ENCODE data around the gene ABCG8.

ABCG8 gene

DNA sequence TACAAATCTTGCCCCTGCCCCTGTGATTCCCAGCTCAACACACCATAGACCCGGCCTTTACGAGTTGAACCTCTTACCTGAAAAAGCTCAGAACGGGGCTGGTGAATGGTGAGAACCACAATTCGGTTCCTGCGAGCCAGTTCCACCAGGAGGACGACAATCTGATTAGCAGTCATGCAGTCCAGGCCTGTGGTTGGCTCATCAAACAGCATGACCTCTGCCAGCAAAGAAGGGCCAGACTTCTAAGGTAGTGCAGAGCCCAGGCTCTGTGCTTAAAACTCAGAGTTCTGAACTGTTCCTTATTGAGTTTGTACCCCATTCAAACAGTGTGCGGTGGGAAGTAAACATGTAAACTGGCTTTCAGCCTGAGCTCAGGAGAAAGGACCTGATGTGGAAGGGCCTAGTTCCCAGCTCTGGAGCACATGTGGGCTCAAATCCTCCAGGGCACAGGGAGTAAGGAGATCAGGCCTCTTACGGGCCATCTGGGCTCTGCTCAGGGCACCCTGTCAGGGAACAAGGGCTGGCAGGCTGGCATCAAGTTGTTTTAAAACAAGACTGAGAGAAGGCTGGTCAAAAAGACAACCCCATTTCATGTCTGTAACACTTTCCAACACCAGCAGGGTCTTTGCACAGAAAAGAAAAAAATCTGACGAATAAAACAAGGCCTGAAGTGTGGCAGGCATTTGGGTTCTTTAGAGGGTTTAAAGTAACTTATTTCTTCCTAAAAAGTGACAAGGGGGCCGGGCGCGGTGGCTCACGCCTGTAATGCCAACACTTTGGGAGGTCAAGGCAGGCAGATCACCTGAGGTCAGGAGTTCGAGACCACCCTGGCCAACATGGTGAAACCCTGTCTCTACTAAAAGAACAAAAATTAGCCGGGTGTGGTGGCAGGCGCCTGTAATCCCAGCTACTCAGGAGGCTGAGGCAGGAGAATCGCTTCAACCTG is 12.2 kb upstream of the ABCG8 start:
- FAIRE-seq = no peak

GRCh38 chr2:43831543-43832294 is 7.1 kb upstream of the ABCG8 start:
- no peak for FAIRE-seq

DNA sequence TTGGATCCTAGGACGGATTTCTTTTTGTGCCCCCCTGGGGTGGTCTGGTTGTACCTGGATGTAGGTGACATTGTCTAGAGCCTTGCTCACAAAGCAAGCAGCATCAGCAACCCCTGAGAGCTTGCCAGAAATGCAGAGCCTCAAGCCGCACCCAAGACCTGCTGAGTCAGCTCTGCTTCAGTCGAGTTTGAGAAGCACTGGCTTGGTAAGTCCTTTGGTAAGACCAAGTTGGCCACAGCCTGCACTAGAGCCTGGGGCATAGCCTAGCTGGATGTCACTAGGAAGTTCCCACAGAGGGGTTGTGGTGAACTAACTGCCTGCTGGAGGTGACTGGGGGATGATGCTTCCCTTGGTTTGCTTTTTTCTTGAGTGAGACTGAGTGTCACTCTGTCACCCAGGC is 6.3 kb upstream of the ABCG8 start:
- FAIRE-seq = no peak

GRCh38 chr2:43837033-43837432 is 1.7 kb upstream of the ABCG8 start:
- FAIRE-seq = no peak

DNA sequence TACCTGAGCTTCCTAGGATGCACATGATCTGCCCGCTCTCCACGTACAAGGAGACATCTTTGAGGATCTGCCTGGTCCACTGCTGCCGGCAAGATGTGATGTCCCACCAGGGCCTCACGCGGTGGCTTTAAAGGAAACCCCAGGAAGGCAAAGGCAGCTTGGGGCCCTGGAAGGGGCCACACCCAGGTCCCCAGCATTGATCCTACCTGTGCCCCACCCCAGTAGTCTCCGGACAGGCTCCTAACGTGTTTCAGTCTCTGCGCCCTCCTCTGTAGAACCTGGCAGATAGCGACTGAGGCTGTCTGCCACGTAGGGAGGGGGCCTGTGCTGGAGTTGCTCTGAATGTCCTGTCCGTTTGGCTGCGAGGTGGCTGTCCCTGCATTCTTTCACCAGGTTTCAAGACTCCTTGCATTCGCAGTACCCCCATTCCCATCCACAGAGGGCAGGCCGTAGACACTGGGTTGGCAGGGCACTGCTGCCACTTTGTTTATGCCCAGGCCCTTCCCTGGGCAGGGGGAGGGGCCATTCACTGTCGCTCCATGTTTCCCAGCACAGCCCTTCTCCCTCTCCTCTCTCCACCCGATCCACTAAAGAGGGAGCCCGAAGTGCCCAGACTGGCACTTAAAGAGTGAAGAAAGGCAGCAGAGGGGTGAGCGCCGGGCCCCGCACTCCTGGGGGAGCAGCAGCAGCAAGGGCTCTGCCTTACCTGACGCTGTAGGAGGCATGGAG is 776 bp upstream of the ABCG8 start:
- no peak for FAIRE-seq

- FAIRE-seq = no peak
These were observed 1.2 kb downstream of the ABCG8 start for GRCh38 chr2:43839776-43840564.

GRCh38 chr2:43840965-43841364 is 2.2 kb downstream of the ABCG8 start:
- no peak for FAIRE-seq

DNA sequence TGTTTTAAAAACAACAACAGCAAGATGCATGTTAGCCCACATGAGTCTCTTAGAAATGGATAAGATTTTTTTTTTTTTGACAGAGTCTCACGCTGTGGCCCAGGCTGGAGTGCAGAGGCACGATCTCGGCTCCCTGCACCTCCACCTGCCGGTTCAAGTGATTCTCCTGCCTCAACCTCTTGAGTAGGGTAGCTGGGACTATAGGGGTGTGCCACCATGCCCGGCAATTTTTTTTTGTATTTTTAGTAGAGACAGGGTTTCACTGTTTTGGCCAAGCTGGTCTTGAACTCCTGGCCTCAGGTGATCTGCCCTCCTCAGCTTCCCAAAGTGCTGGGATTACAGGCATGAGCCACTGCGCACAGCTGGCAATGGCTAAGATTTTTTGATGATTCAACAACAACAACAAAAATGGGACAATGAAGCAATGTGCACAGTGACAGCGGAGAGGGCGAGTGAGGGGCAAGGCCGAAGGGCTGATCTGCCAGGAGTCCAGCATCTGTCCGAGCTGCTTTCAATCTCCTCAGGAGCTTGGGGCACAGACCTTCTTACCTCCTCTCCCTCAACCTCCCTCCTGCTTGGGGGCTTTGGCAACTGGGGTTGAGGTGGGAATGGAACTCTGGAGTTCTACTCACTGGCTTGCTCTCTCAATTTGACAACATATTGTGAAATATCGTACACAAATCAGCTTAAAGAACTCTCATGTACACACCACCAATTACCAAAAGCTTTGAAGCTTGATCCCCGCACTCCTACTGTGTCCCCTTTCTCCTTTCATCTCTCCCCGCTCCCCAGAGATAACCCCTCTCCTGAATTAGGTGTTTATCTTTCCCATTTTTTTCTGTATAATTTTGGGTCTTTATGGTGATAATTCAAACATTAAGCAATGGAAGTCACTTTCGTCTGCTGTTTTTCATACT is 3.4 kb downstream of the ABCG8 start:
- no peak for FAIRE-seq

- FAIRE-seq = no peak
These were observed 4.1 kb downstream of the ABCG8 start for GRCh38 chr2:43842866-43843226.

DNA sequence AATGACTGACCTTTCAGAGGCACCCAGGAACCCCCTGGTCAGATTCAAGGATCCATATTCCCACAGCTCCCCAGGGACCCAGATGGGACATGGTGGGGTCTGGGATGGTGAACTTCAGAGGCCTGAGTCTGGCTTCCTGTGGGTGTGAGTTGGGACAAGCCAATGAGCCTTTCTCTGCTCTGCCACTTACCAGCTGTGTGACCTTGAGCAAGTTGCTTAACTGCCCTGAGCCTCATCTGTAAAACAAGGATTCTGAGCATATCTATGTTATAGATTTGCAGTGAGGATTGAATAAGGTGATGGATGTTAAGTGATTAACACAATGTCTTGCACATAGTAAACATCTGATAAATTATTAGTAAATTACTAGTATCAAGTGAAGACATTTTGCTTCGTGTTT is 6.4 kb downstream of the ABCG8 start:
- FAIRE-seq = no peak

DNA sequence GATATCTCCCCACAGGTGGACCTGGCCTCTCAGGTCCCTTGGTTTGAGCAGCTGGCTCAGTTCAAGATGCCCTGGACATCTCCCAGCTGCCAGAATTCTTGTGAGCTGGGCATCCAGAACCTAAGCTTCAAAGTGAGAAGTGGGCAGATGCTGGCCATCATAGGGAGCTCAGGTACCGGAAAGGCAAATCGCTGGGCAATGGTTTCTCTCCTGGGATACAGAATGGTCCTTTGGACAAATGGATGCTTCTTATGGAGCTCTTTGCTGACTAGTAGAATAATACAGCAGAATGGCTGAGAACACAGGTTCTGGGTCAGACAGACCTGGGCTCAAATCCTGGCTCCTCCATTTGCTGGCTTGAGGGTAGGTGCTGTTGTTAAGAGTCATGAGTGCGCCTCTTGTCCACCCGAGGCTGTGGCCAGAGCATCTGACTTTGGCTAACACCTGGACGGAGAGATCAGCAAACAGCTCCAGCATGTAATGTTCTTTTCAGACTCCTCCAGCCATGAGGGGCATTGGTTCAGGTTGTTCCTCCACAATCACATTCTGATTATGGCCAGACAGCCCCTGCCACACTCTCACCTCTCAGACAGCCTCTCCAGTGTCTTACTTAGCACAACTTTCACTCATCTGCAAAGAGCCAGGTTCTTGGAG is 7.5 kb downstream of the ABCG8 start:
- FAIRE-seq = no peak

DNA sequence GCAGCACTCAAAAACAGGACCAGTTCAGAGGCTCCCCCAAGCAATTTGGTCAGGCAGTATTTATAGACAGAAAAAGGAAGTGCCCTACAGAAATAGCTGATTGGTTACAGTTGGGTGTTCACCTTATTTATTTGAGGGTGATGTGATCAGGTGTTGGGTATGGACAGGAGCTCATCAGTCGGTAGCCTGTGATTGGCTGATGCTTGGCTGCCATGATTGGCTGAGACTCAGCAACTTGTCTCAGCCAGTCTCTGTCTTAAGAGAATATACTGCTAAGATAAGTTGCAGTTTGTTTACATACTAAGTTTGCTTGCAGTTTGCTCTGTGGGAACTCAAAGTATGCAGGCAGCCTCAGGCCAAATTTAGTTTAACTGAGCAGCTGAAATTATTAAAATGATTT is 9.4 kb downstream of the ABCG8 start:
- FAIRE-seq = no peak

DNA sequence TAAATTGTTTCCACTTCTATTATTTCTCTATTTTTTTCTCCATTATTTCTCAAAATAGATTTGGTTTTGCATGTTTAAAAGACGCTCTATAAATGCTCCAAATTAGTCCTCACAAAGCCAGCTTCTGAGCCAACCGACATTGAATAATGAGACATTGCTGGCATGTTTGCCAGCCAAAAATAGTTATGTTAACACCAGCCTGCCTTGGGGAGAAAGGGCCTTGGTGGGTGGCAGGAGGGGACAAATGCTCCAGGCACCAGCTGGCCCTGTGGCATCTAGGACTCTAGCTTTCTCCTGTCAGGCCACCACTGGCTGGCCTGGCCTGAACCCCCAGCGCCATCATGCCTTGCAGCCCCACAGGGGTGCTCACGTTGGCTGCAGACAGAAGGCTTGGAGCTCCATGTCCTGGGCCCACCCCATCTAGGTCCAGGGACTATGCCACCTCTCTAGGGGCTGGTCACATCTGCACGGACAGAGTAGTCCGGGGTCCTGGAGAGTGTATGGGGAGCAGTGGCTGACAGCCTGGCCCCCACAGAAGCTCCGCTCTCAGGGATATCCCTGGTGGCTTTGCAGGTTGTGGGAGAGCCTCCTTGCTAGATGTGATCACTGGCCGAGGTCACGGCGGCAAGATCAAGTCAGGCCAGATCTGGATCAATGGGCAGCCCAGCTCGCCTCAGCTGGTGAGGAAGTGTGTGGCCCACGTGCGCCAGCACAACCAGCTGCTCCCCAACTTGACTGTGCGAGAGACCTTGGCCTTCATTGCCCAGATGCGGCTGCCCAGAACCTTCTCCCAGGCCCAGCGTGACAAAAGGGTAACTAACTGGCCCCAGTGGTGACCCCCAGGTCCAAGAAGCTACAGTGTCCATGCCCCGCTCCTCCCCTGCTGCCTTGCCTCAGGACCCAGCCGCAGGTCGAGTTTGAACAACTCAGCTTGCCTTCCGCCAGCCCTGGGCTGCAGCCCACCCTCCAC is 12.5 kb downstream of the ABCG8 start:
- FAIRE-seq = no peak

- no peak for FAIRE-seq
These were observed 13.5 kb downstream of the ABCG8 start for GRCh38 chr2:43852196-43852730.

DNA sequence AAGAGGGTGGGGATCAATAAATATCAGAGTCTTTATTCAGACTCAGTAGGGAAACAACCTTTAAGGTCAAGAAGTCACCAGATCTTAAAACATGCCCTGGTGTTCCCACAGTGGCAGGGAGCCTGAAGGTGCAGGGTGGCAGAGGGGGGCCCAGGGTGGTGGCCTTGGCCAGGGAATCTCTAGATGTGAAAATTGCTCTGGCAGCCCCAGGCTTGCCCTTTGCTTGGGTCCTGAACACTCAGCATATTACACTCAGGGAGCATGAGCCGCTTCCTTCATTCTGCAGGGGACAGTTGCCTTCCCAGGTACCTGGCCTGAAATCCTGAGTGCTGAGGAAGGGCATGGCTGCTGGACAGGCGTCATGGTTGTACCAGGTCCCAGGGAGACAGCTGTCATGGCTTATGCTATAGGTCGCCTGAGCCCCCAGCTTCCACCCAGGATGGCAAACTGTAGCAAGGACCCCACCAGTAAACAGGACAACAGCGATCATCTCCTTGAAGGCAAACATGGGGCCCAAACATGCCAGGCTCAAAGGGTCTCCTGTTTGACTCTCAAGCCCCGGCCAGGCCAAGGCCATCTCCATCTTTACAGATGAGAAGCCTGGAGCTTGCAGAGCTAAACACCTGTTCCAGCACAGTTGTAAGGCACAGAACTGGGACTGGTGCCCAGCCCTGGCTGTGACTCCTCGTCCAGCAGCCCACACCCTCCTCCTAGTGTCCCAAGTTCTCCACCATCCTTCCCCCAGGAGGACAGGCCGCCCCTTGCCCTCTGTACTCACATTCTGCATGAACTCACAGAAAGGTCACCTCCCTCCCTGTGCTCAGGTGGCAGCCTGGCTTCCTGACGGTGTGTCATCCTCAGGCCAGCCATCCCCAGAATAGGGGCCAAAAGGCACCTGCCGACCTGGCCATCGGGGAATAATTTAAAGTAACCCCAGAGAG is 14.6 kb downstream of the ABCG8 start:
- FAIRE-seq = no peak

DNA sequence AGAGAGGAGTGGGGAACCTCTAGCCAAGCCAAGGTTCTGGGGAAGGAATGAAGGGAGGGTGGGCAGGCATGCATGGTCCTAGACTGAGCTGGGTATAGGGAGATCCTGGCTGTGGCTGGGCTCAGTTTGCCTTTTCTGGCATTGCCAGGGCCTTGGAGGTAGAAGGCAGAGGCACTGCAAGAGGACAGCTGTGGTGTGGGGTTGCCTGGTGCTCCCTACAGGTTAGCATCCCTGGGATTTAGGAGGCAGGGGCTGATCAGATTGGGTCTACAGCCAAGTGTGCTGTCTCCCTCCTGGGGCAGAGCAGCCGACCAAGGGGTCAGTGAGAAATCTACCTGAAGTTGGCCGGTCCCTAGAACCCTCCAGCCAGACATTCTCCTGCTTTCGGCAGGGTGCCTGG is 15.9 kb downstream of the ABCG8 start:
- FAIRE-seq = no peak

DNA sequence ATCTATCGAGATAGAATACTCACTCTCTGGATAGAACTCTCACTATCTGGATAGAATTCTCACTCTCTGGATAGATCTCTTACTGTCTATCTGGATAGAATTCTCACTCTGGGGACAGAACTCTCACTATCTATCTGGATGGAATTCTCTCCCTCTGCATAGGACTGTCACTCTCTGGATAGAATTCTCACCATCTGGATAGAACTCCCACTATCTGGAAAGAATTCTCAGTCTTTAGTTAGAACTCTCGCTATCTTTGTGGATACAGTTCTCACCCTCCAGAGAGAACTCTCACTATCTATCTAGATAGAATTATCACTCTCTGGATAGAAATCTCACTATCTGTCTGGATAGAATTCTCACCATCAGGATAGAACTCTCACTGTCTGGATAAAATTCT is 16.5 kb downstream of the ABCG8 start:
- FAIRE-seq = no peak

GRCh38 chr2:43872151-43872550 is 33.4 kb downstream of the ABCG8 start:
- FAIRE-seq = no peak

Data from colon (tissue), 2 donors.